GM21723 (cell line): ENCODE results near the gene NADK2.
"Not testable (repeated sequence)": the region's sequence is repeated elsewhere in the genome, so short reads cannot be mapped to it uniquely, and the experiment has no call there.

Source experiments
- ATAC-seq: cut with Tn5 transposase; IDR thresholded peaks from one replicate; pipeline ENCODE4 v1.9.1; 2021; ENCODE audit warnings: mild to moderate bottlenecking, moderate library complexity; ENCODE audit not compliant: unreplicated experiment

Gene NADK2

DNA sequence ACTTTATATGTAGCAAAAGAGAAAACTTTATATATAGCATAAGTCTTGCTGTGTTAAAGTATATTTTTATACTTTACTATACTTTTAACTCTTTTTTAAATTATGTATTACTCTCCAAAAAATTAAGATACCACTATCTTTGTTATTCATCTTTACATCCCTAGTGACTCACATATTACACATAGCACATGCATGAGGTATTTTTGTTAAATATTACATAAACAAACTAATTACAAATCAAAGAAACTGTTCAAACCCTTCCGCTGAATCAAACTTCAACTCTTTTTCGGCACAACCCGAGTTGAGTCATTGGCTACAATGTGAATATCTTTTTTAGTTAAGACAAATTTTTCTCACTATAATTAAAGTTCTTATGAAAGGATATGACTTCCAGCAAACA is 32.1 kb downstream of the NADK2 start:
- ATAC-seq, result no peak

DNA sequence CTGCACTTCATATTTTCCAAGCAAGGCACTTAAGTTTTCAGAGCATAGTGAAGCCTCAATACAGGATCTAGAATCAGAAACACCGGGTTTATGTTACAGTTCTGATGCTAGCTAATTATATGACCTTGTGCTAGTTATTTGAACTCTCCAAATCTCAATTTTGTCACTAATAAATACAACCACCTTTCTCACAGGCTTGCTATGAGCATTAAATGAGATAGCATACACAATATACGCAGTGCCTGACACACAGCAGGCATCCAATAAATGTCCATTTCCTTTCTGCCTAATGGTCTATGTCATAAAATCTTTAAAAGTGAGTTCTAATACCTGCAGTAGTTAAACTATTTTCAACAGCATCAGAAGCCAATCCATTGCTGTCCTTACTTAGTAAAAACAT is 32.9 kb downstream of the NADK2 start:
- no peak for ATAC-seq

- no peak for ATAC-seq
Measured at GRCh38 chr5:36206913-36207312, 34.8 kb downstream of the NADK2 start.

DNA sequence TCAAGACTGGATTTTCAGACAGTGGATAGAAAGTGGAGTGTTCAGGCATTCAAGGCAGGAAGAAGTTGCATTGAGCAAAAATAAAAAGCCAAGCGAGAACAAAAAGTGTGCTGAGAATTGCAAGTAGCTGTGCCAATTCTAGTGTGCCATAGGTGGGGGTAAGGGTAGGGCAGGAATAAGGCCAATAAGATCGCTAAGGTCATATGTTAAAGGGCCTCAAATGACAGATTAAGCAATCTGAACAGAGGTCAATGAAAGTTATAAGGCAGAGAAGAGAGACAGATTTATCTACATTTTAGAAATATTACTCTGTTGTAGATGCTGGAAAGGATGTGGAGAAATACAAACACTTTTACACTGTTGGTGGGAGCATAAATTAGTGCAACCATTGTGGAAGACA is 36.4 kb downstream of the NADK2 start:
- no peak for ATAC-seq

- ATAC-seq, result no peak
Measured at GRCh38 chr5:36202521-36202961, 39.2 kb downstream of the NADK2 start.

- no peak for ATAC-seq
Measured at GRCh38 chr5:36200513-36200912, 41.2 kb downstream of the NADK2 start.

- ATAC-seq, result no peak
Measured at GRCh38 chr5:36199620-36200019, 42.1 kb downstream of the NADK2 start.

DNA sequence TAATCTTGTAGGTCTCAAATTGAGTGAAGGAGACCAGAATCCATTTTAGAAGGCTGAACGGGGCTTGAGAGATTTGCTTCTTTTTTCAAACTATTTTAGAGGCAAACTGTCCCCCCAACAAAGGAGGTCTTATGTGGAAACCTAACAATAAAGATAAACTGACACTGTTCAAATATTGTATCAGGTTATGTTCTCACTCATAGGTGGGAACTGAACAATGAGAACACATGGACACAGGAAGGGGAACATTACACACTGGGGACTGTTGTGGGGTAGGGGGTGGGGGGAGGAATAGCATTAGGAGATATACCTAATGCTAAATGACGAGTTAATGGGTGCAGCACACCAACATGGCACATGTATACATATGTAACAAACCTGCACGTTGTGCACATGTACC is 42.9 kb downstream of the NADK2 start:
- not testable (repeated sequence) for ATAC-seq

GRCh38 chr5:36198281-36198680 is 43.4 kb downstream of the NADK2 start:
- no peak for ATAC-seq

- no peak for ATAC-seq
Measured at GRCh38 chr5:36193746-36194145, 48.0 kb downstream of the NADK2 start.

DNA sequence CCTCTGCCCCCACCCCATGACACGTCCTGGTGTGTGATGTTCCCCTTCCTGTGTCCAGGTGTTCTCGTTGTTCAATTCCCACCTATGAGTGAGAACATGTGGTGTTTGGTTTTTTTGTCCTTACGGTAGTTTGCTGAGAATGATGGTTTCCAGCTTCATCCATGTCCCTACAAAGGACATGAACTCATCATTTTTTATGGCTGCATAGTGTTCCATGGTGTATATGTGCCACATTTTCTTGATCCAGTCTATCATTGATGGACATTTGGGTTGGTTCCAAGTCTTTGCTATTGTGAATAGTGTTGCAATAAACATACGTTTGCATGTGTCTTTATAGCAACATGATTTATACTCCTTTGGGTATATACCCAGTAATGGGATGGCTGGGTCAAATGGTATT is 57.3 kb downstream of the NADK2 start:
- ATAC-seq, result not testable (repeated sequence)

DNA sequence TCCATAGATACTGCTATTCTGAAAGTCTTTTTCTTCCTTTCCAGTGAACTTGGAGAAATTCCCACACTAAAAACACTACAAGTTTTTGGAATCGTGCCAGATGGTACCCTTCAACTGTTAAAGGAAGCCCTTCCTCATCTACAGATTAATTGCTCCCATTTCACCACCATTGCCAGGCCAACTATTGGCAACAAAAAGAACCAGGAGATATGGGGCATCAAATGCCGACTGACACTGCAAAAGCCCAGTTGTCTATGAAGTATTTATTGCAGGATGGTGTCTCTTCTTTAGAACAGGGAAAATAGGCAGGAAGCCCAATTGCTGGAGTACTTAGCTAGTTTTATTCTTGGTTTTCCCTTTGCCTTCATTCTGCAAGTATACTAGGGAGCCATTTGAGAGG is 60.0 kb downstream of the NADK2 start:
- ATAC-seq, result no peak

DNA sequence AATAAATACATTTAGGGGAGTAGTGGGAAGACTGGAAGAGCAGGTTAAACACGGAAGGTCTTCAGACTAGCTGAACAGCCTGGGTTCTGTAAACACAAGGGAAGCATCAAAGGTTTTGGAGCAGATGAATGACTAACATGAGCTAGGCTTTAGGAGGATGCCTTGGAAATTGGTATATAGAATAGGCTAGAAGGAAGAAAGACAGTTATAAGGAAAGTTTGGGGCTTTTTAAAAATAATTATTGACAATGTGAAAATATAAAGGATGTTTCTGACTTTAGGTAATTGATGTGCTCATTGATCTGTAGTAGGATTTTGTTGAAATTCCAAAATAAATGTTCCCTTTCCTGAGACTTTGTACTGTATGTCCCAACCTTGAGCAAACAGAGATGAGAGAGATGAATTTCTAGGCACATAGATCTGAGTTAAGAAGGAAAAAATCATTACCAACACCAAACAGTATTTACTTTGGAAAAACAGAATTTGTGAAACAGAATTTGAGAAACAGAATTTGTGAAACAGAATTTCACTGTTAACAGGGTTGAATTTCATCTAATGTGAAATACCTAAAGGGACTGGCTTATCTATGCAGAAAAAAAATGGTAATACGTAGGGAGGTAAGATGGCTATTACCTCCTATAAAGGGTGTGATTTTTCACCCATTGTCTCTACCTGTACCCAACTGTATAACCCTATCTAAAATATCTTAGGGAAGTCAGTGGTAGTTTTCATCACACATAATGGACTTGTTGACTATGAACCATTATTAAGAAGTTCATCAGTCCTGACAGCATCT is 61.0 kb downstream of the NADK2 start:
- no peak for ATAC-seq

GRCh38 chr5:36179950-36180349 is 61.8 kb downstream of the NADK2 start:
- ATAC-seq, result no peak

- no peak for ATAC-seq
Measured at GRCh38 chr5:36178524-36178890, 63.2 kb downstream of the NADK2 start.

DNA sequence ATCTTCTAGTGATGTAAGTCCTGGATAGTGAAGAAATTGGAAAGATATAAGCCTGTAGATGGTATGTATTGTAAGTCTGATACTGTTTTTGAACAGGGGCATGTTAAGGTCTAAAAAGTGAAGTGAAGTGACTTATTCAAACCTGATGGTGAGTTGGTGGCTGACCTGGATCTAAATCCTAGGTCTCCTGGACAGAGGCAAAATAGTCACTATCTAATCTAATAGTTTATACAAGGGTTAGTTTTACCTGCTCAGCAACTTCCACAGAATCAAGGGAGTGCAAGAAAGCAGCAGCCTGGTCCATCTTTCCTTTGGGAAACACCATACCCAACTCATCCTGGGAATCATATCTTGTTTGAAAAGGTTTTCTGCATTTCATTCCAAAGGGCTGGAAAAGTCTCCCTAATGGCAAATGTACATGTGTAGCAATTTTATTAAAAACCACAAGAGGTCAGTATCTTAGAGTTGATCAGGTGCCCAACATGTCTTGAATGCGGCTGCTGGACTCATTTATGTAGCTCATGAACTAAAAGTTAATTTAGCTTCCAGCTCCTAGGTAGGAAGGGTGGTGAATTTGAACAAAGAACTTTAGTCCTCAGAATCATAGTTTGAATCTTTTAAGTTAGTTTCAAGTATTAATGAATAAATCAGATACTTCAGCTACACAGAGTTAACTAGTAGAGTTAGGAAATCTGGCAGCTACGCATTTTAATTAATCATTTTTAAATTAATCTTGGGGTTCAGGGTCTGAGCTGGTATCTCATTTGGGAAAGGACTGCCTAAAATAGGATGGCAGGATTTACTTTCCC is 63.8 kb downstream of the NADK2 start:
- no peak for ATAC-seq

- peak; percentile 97 for ATAC-seq
Measured at GRCh38 chr5:36177154-36177553, 64.6 kb downstream of the NADK2 start.

GRCh38 chr5:36175043-36175442 is 66.7 kb downstream of the NADK2 start:
- ATAC-seq, result no peak

- no peak for ATAC-seq
Measured at GRCh38 chr5:36174119-36174518, 67.6 kb downstream of the NADK2 start.

DNA sequence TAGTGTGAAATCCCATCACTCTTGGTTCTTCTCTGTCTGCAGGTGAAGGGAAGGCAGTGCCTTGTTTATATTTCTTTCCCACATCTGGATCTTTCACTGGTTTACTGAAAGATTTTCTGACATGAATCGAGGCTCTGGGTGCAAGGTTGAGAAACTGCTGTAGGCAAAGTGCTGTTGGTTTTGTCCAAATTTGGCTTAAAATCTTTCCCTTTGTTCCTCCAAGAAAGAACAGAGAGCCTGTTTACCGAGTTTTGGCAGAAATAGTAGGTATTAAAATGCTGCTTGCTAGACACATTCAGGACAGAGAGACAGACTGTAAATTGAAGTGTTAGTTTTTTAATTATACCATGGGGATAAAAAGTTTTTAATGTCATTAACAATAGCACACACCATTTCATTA is 68.3 kb downstream of the NADK2 start:
- ATAC-seq, result no peak

GRCh38 chr5:36172599-36172998 is 69.1 kb downstream of the NADK2 start:
- ATAC-seq, result no peak

- ATAC-seq, result no peak
Measured at GRCh38 chr5:36170832-36171424, 70.8 kb downstream of the NADK2 start.
